ENCODE results near the gene FAM156A. TPM values are rescaled to one million over a fixed set of nuclear protein-coding genes. Genes with fewer than 3 reads are reported as not detected.
"Not testable (repeated sequence)": the region's sequence is repeated elsewhere in the genome, so short reads cannot be mapped to it uniquely, and the experiment has no call there.

The FAM156A gene
- total RNA-seq, 4 donors from 2014 or later, result 9.0 to 43.8 (median 15.2) TPM

- DNase-seq (ENCODE audit: low spot score), result no peak
- TF ChIP-seq, protein P1, sequence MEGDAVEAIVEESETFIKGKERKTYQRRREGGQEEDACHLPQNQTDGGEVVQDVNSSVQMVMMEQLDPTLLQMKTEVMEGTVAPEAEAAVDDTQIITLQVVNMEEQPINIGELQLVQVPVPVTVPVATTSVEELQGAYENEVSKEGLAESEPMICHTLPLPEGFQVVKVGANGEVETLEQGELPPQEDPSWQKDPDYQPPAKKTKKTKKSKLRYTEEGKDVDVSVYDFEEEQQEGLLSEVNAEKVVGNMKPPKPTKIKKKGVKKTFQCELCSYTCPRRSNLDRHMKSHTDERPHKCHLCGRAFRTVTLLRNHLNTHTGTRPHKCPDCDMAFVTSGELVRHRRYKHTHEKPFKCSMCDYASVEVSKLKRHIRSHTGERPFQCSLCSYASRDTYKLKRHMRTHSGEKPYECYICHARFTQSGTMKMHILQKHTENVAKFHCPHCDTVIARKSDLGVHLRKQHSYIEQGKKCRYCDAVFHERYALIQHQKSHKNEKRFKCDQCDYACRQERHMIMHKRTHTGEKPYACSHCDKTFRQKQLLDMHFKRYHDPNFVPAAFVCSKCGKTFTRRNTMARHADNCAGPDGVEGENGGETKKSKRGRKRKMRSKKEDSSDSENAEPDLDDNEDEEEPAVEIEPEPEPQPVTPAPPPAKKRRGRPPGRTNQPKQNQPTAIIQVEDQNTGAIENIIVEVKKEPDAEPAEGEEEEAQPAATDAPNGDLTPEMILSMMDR (IDR thresholded peaks at IDR 0.05), result no peak
Measured at GRCh38 chrX:52979993-52980392, 21.7 kb upstream of the FAM156A start.

DNA sequence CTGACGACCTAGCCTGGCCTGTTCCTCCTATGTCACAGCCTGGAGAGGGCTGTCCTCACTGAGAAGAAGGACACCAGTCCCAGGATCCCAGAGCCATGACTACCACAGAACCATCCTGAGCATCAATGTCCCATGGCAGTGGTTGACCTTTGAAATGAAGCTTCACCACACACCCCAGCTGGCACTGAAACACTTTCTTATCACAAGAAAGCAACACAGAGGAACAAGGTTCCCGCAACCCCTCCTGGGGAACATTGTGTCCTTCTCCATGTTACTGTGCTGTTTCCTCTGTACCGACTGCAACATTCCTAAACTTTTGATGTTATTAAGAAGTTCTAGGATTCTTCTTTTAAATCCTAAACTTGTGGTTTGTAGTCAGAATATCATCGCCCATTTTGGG is 21.2 kb upstream of the FAM156A start:
- ATAC-seq (ENCODE audit: low FRiP score), result no peak

More at GRCh38 chrX:52979993-52980392, 21.7 kb upstream of the FAM156A start:
- ATAC-seq (ENCODE audit: low FRiP score), result no peak

GRCh38 chrX:52977953-52978352 is 19.6 kb upstream of the FAM156A start:
- TF ChIP-seq, protein P1 (IDR thresholded peaks at IDR 0.05), result no peak
- no peak for ATAC-seq (ENCODE audit: low FRiP score)
- no peak for DNase-seq (ENCODE audit: low spot score)

More for the DNA sequence above, 21.2 kb upstream of the FAM156A start:
- DNase-seq (ENCODE audit: low spot score), result no peak
- TF ChIP-seq, protein P1 (IDR thresholded peaks at IDR 0.05), result no peak

DNA sequence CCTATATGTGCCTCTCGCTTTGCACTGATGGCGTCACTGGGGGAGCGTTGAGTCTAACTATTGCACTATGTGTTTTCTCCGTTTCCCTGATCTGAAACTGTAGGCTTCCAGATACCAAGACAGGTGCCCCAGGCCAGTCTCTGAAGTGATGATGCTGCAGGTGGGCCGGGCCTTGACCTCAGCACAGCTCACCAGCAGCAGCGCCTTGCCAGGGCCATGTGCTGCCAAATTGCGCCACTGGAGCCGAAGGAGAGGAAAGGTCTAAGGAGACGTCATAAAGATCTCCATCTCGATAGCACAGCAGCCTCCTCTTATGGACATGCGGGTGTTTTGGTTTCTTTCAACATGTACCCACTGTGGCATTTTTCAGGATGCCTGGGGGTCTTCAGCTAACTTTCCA is 17.3 kb upstream of the FAM156A start:
- not testable (repeated sequence) for ATAC-seq (ENCODE audit: low FRiP score); DNase-seq (ENCODE audit: low spot score)

DNA sequence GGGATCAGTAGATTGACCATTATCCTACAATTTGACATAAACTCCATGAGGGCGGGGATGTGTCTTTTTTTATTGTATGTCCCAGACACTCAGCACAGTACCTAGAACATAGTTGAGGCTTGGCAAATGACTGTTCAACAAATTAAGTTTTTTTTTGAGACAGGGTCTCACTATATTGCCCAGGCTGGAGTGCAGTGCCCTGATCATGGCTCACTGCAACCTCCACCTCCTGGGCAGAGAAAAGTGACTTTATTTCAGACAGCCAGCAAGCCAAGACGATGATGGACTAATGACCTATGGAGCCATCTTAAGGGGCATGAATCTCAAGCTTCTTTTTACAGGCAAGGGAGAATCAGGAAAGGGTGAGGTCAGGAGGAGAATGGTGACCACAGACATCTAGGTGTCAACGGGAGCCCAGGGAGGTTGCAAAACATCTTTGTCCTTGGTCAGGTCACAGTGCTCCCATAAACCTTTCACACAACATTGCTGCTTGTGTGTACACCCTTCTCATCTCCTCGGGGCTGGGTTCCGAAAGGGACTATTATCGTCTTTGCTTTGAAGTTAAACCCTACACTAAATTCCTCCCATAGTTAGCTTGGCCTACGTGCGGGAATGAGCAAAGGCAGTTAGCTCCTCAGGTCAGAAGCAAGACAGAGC is 16.1 kb upstream of the FAM156A start:
- DNase-seq (ENCODE audit: low spot score); ATAC-seq (ENCODE audit: low FRiP score): not testable (repeated sequence)

DNA sequence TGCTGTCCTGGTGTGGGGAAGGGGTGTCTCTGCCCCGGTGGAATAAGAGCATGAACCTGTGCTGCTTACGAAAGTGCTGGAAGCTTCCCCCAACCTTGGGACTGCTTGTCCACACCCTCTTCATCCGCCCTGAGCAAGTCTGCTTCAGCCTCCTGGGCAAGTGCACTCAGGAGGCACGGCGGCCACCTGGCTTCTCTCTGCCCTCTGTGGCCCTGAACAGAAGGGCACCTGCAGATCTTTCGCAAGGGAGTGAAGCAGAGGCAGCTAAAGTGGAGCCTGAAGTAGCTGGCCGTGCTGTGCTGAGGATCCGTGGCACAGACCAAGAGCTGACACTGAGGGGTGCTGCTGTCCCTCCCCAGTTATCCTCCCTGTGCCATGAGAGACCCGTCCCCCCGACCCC is 9.6 kb upstream of the FAM156A start:
- not testable (repeated sequence) for ATAC-seq (ENCODE audit: low FRiP score); DNase-seq (ENCODE audit: low spot score)

DNA sequence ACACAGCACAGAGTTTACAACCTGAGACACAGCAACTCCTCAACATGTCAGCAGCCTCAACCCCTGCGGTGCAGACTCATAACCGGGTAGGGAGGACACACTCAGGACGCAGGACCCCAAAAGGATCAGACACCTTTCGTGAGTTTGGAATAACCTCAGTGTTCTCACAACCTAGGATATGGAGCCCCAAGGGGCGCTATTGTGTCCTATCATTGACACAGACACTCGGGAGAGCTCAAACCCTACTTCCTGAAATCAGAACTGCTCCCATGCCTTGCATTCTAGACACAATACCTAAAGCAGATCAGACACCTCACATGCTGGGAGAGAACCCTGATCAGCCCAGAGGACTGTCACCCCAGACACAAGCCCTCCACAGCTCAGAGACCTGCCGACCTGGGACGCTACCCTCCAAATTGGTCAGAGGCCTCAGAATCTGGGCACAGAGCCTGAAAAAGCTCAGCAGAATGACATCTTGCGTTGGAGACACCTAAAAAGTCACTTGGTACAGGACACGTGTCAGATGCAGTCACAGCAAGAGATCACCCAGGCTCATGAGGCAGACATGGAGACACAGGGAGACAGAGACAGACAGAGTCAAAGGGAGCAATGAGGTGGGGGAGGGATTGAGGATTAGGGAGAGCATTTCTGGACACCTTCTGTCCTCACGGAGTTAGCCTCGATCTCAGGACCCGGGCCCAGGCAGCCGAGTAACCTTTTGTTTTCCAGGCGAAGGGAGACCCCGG is 8.8 kb upstream of the FAM156A start:
- ATAC-seq (ENCODE audit: low FRiP score); DNase-seq (ENCODE audit: low spot score): not testable (repeated sequence)

- ATAC-seq (ENCODE audit: low FRiP score); DNase-seq (ENCODE audit: low spot score): not testable (repeated sequence)
Measured at GRCh38 chrX:52958961-52959360, 643 bp upstream of the FAM156A start.

GRCh38 chrX:52949884-52950283 is 8.4 kb downstream of the FAM156A start:
- DNase-seq (ENCODE audit: low spot score); ATAC-seq (ENCODE audit: low FRiP score): not testable (repeated sequence)

DNA sequence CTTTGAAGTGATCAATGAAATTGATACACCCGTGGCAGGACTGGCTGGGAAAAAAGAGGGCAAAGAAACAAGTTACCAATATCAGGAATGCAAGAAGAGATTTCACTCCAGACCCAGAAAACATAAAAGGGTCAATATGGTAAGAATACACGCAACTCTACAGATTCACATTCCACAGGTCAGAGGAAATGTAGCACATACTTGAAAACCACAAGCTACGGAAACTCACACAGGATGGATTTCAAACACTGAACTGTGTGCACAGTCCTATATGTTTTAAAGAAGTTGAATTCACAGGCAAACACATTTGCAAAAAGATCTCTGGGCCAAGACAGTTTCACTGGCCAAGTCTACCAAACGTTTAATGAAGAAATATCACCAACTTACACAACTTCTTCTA is 9.0 kb downstream of the FAM156A start:
- not testable (repeated sequence) for DNase-seq (ENCODE audit: low spot score); ATAC-seq (ENCODE audit: low FRiP score)

- not testable (repeated sequence) for ATAC-seq (ENCODE audit: low FRiP score); DNase-seq (ENCODE audit: low spot score)
Measured at GRCh38 chrX:52948265-52948664, 10.1 kb downstream of the FAM156A start.

DNA sequence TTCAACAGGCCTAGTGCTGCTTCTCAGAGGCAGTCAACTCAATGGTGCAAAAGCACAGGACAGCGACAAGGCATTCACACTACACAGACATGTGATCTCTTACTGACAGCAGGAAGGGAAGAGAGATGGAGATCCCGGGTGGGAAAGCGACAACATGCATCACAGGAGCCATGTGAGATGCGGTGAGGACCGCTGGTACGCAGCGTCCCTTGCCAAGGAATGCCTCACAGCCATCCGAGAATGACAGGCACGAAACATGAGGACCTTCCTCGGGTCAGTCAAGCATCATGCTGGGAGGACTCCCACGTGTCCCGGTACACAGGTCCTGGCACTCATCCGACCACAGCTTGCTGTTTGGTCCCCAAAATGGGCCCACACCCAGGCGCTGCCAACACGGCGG is 10.8 kb downstream of the FAM156A start:
- not testable (repeated sequence) for DNase-seq (ENCODE audit: low spot score)

DNA sequence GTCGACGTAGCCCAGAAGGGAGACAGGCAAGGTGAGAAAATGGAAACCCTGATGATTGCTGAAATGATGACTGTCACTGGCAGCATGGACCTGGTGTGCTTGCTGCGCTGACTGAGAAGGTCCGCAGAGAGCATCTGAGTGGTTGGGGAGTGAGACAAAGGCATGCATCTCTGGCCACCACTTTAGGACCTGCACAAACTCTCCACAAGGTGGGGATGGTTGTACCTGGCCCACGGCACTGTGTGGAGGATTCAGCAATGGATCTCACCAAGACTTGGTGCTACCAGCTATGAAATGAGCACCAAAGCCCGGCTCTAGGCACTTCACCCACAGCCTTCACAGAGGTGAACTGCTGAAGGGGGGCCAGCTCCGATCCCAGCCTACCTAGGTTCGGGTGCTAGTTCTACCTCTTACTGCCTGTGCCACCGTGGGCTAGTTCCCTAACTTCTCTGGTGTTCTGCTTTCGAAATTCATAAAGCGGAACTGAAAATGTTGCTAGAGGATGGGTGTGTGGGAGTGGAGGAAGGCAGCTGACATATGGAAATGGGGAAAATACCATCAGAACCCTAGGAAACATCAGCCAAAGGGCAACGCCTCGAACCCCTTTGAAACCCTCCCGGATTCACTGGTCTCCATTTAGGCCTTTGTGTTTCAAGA is 12.4 kb downstream of the FAM156A start:
- ATAC-seq (ENCODE audit: low FRiP score), result not testable (repeated sequence)

More for the DNA sequence above, 10.8 kb downstream of the FAM156A start:
- ATAC-seq (ENCODE audit: low FRiP score), result not testable (repeated sequence)

DNA sequence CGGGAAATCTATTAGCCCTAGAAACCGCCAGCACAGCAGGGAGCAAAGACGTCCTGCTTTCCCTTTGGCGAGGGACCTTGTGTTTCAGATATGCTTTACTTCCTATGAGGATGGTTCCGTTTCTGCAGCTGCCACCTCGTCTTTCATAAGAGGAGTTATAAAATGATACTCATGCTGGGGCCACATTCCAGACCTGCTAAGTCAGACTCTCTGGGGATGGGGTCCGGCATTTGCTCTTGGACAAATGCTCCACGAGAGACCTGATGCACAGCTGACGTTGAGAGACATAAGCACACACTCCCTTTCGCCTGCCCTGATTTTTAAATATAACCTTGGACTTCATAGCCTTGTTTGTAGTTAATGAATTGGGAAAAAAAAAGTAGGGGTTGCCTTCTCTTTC is 16.6 kb downstream of the FAM156A start:
- ATAC-seq (ENCODE audit: low FRiP score); DNase-seq (ENCODE audit: low spot score): not testable (repeated sequence)

More for the DNA sequence above, 12.4 kb downstream of the FAM156A start:
- DNase-seq (ENCODE audit: low spot score), result not testable (repeated sequence)

DNA sequence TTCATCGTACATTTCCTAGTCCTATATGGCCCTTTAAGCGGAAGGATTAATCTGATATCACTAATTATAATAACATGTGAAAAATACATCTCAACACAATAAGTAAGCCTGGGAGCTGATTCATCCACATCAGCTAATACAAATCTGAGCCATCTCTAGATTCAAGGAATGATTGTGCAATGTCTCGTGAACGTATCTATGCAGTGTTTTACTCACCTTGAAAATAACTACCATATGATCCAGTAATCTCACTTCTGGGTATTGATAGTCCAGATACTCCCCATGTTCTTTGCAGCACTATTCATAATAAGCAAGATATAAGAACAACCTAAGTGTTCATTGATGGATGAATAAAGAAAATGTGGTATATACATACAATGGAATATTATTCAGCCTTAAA is 17.6 kb downstream of the FAM156A start:
- DNase-seq (ENCODE audit: low spot score); ATAC-seq (ENCODE audit: low FRiP score): not testable (repeated sequence)

DNA sequence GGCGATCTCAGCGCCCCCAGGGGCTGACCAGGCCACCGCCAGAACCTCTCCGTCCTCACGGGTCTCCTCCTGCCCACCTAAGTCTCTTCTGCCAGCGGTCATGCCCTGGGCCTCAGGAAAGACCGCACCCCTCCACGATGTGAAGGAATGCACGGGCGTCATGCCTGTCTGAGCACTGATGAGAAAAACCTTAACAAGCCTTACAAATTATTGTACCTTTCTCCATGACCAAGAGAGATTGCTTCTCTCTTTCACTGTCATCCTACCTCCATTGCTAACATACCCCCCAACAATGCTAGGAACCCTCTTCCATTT is 22.9 kb downstream of the FAM156A start:
- peak; percentile 35 for ATAC-seq (ENCODE audit: low FRiP score)
- DNase-seq (ENCODE audit: low spot score), result not testable (repeated sequence)
